DLD1 (cell line): ENCODE data around the gene ASPG.

Experiments
- in situ Hi-C: cut with HindIII; loops from 2 replicates; pipeline ENCODE4 v1.10.0; 2017; ENCODE audit warnings: low sequenced_read_pairs

The ASPG gene

DNA sequence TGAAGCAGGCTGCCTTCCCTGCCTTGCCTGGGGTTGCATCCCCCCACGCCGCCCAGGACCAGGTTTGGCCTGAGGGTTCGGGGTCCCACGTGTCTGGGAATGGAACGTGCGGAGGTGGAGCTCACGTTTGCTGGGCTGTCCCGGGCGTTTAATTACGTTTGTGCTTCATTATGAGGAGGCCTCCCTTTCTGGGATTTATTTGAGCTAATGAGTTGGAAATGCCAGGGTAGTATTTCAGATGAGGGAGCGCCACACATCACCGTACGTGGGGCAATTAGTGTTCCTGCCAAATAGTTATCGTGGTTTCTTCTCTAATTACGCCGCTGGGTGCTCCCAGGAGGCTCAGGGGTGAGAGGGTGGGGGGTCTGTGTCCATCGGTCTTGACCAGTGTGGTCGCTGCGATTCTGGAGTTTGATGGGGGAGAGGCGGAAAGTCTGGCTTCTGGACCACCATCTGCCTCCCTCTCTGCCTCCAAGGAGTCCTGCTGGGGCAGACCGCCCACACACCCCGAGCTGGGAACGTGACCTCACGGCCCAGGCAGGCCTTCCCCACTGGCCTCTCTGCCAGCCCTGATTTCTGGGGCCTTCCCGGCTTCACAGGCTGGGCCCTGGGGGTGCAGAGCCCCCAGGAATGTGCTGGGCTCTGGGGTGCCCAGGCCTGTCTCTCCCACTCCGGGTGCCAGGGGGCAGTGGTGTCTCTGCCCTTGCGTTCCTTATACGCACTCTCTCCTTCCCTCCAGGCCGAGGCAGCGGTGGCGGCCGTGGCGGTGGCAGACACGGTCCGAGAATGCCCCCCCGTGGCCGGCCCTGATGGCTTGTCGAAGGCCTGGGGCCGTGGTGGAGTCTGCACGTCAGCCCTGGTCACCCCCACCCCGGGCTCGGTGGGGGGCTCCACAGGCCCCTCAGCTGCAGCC, 71.8 kb downstream of the ASPG start:
- in situ Hi-C loops, result no loop called here

DNA sequence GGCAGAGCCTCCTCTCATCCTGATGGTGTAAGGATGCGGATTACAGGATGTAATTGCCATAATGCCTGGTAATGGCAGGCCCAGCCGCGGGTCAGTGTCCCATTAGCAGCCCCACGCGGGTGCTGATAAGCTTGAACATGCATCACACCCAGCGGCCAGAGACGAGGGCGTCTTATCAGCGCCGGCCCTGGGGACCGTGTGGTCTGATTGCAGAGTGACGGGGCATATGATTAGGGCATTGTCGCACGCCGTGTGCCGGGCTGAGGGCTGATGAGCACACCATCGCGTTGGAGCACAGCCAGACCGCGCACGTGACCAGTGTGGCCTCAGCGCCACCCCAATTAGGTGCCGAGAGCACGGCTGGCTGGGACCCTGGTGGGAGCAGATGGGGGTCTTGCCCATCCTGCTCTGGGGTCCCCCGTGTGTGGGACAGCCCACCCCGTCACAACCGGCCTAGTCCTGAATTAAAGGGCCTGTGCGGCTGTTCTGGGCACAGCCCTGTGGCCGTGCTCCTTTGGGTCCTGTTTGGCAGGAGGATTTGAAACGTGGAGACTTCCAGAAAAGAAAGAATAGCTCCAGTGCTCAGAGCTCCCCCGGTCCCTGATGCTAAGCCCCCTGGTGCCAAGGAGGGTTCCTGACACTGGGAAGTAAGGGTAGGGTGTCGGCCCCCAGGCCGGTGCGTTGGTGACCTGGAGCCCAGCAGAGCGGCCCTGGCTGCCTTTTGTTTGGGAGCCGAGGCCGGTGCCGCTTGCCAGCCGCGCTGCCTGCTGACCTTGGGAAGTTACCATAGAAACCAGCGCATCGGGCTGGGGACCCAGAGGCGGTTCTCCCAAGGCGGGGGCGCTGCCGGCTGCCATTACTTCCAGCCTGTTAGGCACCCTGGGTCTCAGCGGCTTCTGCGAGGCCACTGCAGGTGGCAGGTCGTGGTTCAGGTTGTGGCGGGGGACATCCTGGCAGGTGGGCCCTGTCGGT, 73.6 kb downstream of the ASPG start:
- in situ Hi-C loops, result no loop called here

DNA sequence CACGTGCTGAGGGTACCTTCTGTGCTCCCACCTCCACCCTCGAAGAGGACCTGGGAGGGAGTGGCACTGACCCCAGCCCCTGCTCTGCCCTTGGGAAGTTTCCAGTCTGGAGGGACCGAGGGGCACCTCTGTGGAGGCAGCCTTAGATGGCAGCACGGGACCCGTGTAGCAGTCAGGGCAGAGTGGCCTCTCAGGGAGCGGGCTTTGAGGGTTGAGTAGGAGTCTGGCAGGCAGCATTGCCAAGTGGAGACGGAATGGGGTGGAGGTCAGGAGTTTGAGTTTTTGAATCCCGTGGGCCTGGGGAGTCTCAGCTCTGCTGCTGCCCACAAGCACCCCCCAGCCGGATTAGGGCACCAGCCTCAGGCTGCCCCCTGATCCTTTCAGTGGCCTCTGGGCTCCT, 74.5 kb downstream of the ASPG start:
- in situ Hi-C loops, result no loop called here

DNA sequence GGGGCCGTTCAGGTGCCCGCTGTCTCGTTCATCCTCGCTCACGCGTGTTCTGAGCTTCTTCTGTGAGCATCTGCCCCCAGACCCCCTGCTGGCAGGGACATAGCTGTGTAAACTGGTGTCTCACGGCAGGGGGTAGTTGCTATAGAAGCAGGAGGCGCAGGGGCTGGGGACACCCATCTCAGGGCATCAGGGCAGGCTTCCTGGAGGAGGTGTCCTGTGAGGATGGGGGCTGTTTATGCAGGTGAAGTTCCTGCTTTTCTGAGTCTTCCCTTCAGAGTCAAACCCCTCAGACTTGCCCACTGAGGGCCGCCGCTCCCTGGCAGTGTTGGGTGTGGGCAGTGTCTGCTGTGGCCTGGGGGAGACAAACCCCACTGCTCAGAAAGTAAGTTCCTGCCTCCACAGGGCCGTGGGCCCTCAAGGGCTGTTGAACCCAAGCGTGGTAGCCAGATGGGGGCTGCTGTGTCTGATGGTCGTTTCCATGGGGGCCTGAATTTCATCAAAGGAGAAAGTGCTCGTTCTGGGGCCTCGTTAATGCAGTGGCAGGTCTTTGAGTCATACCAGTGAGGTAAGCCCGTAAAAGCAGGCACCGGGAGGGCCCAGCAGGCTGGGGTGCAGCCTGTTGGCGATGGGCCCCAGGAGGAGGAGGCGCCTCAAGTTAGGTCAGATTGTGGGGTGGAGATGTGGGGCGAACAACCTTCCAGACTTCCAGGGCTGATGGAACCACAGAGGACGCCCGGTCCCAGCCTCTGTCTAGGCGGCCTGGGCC, 76.3 kb downstream of the ASPG start:
- in situ Hi-C loops, result no loop called here

DNA sequence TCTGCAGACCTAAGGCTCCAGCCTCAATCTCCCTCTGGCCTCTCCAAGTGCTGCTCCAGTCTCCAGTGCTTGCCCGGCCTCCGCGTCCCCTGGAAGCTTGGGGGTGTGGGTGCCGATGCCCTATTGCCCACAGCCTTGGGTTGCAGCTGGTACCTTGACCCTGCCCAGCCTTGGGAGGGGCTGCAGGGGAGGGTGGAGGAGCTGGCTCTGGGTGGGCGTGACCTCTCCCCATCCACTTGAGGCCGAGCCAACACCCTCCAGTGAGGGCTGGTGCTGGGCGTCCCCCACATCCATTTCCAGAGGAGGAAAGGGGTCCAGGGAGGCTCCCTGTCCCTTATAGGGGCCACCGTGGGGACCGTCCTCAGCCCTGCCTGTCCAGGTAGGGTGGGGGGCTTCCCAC, 77.0 kb downstream of the ASPG start:
- in situ Hi-C loops, result no loop called here

DNA sequence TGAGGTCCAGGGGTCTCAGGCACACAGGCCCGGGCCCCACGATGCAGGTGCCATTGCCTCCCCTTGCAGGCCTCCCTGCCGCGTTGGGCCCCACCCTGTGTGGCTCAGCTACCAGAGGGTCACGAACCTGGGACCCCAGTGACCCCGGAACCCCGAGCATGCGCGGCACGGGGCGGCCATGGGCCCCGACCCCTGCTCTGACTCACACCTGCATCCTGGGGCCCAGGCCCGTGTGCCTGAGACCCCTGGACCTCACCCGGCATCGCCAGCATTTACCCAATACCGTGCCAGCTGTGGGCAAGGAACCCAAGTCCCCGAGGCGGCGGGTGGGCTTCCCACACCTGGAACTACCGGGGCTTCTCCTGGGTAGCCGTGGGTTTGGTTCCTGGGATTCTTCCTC, 78.0 kb downstream of the ASPG start:
- in situ Hi-C loops, result no loop called here

DNA sequence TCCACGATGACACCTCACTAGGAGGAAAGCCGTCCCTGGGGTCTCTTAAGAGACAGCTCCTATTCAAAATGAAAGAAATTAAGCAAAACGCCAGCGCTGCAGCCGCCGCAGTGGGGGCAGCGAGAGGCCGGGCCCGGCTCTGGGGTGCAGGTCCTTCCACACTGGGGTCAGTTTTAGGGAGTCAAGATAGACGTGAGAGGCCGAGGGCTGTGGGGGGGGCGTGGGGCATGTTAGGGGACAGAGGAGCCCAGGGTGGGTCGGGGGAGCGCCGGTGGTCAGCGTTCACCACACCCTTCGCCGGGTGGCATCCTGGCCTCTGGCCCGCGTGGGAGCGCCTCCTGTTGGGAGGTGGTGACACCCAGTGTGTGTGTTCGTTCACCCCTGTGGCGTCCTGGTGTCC, 78.5 kb downstream of the ASPG start:
- in situ Hi-C loops, result no loop called here

DNA sequence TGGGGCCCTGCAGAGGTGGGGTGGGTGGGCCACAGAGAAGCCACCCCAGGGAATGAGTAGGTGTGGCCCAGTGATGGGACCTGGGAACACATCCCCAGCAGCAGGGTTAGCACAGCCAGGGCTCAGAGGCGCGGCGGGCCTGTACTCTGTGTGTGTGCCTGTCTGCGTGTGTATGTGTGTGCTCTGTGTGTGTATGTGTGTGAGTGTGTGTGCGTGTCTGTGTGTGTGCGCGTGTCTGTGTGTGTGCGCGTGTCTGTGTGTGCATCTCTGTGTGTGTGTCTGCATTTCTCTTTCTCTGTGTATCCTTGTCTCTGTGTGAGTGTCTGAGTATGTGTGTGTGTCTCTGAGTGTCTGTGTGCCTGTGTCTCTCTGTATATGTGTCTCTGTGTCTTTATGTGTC, 79.0 kb downstream of the ASPG start:
- in situ Hi-C loops, result no loop called here
